ENCODE data around the gene S100PBP.

The S100PBP gene

DNA sequence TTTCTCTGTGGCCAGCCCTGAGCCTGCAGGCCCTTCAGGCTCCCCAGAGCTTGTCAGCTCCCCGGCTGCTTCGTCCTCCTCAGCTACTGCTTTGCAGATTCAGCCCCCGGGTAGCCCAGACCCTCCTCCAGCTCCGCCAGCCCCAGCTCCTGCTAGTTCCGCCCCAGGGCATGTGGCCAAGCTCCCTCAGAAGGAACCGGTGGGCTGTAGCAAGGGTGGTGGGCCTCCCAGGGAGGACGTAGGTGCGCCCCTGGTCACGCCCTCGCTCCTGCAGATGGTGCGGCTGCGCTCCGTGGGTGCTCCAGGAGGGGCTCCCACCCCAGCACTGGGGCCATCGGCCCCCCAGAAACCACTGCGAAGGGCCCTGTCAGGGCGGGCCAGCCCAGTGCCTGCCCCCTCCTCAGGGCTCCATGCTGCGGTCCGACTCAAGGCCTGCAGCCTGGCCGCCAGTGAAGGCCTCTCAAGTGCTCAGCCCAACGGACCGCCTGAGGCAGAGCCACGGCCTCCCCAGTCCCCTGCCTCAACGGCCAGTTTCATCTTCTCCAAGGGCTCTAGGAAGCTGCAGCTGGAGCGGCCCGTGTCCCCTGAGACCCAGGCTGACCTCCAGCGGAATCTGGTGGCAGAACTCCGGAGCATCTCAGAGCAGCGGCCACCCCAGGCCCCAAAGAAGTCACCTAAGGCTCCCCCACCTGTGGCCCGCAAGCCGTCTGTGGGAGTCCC, 45.7 kb upstream of the S100PBP start:
- Histone ChIP-seq H3K9me3 (no peaks in the 10 kb centered on the region), H3K4me1 (peaks cover 26% of the 10 kb centered on the region), H3K4me3 (ENCODE audit: low read depth, low read length) (no peak overlapping the region), H3K27me3 (no peaks in the 10 kb centered on the region), H3K36me3 (peaks cover 15% of the 10 kb centered on the region)
- no peak for TF ChIP-seq CTCF (IDR thresholded peaks at IDR 0.05; ENCODE audit: low read depth, low read length)
- peak; percentile 54 for DNase-seq

GRCh38 chr1:32772281-32773017, 45.0 kb upstream of the S100PBP start:
- H3K4me3 ChIP-seq (ENCODE audit: low read depth, low read length) = no peak overlapping the region
- no peaks in the 10 kb centered on the region for H3K27me3 ChIP-seq
- peaks cover 18% of the 10 kb centered on the region for H3K36me3 ChIP-seq
- TF ChIP-seq CTCF (IDR thresholded peaks at IDR 0.05; ENCODE audit: low read depth, low read length) = no peak
- peaks cover 20% of the 10 kb centered on the region for H3K4me1 ChIP-seq
- no peak for DNase-seq
- H3K9me3 ChIP-seq = no peaks in the 10 kb centered on the region

DNA sequence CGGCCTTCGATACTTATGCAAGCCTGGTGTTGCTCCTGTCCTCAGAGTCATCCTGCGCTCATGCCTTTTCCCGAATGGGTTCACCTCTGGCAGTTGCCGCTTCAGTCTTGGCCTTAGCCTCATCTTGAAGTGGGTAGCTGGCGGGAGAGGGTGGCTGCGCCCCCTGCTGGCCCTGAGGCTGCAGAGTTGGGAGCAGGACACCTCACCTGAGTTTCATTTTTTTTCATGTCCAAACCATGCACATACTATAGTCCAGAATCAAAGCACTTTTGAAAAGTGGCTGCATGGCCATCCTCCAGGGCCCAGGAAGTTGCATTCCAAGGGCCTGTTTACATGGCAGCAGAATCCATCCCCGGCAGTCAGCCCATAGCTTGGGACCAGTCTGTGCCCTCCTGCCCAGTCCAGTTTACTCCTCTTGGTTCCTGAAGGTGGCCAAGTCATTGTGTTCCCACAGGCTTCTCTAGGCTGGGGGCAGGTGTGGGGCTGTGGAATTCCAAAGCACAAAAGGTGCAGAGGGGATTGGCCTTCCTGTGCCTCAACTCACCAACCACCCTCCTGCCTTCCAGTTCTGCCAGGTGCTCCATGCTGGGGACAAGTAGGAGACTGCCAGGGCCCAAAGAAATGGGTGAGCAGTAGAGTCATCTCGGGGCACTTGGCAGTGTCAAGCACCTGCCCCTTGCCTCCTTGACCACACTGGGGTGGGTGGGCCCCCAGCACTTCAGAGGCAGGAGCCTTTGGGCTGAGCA, 44.3 kb upstream of the S100PBP start:
- H3K36me3 ChIP-seq = peaks cover 22% of the 10 kb centered on the region
- H3K9me3 ChIP-seq = no peaks in the 10 kb centered on the region
- no peaks in the 10 kb centered on the region for H3K27me3 ChIP-seq
- peaks cover 20% of the 10 kb centered on the region for H3K4me1 ChIP-seq
- no peak overlapping the region for H3K4me3 ChIP-seq (ENCODE audit: low read depth, low read length)
- TF ChIP-seq CTCF (IDR thresholded peaks at IDR 0.05; ENCODE audit: low read depth, low read length) = peak; percentile 79
- peak; percentile 79 for DNase-seq

DNA sequence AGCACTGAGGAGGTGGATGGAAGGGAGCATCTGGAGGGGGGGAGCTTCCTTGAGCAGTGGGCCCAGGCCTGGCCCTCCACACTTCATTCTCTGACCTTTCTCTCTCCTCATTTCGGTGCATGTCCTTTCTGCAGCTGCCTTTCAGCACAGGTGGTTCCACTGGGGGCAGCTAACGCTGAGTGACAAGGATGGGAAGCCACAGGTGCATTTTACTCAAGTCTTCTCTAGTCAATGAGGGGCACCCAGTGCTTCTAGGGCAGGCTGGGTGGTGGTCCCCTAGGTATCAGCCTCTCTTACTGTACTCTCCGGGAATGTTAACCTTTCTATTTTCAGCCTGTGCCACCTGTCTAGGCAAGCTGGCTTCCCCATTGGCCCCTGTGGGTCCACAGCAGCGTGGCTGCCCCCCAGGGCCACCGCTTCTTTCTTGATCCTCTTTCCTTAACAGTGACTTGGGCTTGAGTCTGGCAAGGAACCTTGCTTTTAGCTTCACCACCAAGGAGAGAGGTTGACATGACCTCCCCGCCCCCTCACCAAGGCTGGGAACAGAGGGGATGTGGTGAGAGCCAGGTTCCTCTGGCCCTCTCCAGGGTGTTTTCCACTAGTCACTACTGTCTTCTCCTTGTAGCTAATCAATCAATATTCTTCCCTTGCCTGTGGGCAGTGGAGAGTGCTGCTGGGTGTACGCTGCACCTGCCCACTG, 43.5 kb upstream of the S100PBP start:
- Histone ChIP-seq H3K4me1 (peaks cover 20% of the 10 kb centered on the region), H3K9me3 (no peaks in the 10 kb centered on the region), H3K27me3 (no peaks in the 10 kb centered on the region), H3K36me3 (peaks cover 23% of the 10 kb centered on the region), H3K4me3 (ENCODE audit: low read depth, low read length) (no peak overlapping the region)
- DNase-seq = no peak
- no peak for TF ChIP-seq CTCF (IDR thresholded peaks at IDR 0.05; ENCODE audit: low read depth, low read length)

- H3K36me3 ChIP-seq = peaks cover 28% of the 10 kb centered on the region
Measured at GRCh38 chr1:32774464-32774808, 43.0 kb upstream of the S100PBP start.

More at GRCh38 chr1:32774464-32774808, 43.0 kb upstream of the S100PBP start:
- Histone ChIP-seq H3K4me3 (ENCODE audit: low read depth, low read length) (no peak overlapping the region), H3K4me1 (peaks cover 20% of the 10 kb centered on the region), H3K9me3 (no peaks in the 10 kb centered on the region), H3K27me3 (no peaks in the 10 kb centered on the region)
- no peak for TF ChIP-seq CTCF (IDR thresholded peaks at IDR 0.05; ENCODE audit: low read depth, low read length)
- DNase-seq = no peak

Measured in BE2C (cell line).